Fibroblast of skin of right biceps (primary cell): ENCODE data around the gene WDR35.
"Not testable (repeated sequence)": the region's sequence is repeated elsewhere in the genome, so short reads cannot be mapped to it uniquely, and the experiment has no call there.

ENCODE experiments used
- DNase-seq: peaks from one replicate; pipeline ENCODE4 v3.0.0-alpha.2; 2013

The WDR35 gene

GRCh38 chr2:19933351-19933981, 56.4 kb downstream of the WDR35 start:
- peak; percentile 76 for DNase-seq

GRCh38 chr2:19932928-19933327, 57.0 kb downstream of the WDR35 start:
- no peak for DNase-seq

DNA sequence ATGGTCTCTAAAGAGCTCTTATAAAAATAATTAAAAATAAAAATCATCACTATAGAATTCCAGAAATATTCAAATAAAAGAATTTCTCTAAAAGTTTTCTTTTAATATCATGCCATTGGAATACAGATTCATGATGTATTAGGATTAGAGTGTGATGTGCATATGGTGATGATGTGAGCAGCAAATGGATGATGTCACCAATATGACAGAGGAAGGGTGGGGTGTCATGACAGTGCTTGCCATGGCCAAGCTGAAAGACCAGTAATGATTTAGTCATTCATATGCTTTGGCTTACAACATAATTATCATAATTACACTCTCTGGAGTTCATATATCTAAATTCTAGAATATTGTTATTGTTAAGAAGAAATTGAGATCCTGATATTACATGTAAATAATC, 60.7 kb downstream of the WDR35 start:
- DNase-seq: no peak

- not testable (repeated sequence) for DNase-seq
Measured at GRCh38 chr2:19927816-19928215, 62.1 kb downstream of the WDR35 start.

- not testable (repeated sequence) for DNase-seq
Measured at GRCh38 chr2:19924526-19924925, 65.4 kb downstream of the WDR35 start.

DNA sequence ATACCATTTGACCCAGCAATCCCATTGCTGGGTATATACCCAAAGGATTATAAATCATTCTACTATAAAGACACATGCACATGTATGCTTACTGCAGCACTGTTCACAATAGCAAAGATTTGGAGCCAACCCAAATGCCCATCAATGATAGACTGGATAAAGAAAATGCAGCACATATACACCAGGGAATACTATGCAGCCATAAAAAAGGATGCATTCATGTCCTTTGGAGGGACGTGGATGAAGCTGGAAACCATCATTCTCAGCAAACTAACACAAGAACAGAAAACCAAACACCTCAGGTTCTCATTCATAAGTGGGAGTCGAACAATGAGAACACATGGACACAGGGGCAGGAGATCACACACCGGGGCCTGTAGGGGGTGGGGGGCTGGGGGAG, 67.7 kb downstream of the WDR35 start:
- DNase-seq: not testable (repeated sequence)

DNA sequence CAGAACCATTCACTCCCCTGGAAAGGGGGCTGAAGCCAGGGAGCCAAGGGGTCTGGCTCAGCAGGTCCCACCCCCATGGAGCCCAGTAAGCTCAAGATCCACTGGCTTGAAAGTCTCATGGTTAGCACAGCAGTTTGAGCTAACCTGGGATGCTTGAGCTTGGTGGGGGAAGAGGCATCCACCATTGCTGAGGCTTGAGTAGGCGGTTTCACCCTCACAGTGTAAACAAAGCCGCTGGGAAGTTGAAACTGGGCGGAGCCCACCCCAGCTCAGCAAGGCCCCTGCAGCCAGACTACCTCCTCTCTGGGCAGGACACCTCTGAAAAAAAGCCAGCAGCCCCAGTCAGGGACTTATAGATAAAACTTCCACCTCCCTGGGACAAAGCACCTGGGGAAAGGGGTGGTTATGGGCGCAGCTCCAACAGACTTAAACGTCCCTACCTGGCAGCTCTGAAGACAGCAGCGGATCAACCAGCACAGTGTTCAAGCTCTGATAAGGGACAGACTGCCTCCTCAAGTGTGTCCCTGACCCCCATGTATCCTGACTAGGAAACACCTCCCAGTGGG, 73.4 kb downstream of the WDR35 start:
- no peak for DNase-seq

DNA sequence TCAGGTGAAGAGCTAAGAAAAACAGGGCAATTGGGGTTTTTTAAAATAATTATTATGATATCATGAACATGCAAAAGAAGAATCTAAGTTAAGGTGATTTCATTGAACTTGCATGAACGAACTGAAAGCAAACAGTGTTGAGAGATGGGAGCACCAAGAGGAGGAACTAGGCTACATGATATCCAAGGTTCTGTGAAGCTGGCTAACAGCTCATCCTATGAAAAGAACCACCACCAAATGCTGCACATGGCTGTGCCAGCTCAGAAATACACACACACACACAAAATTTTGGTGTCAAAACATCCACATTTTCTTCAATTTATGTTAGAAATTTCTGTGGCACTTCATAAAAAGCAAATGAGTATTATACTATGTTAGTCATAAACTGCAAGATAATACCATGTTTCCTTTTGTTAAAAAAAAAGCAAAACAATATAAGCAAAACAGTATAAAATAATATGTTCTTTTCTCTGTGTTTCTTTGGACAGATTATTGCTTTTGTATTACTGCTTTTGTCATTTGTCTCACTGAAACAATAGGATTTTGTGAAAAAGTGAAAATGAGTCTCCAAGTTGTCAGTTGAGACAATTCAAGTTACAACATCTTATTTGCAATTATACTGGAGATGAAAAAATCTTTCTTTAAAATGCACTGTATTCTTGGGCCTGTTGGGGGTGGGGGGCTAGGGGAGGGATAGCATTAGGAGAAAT, 75.5 kb downstream of the WDR35 start:
- DNase-seq: no peak

DNA sequence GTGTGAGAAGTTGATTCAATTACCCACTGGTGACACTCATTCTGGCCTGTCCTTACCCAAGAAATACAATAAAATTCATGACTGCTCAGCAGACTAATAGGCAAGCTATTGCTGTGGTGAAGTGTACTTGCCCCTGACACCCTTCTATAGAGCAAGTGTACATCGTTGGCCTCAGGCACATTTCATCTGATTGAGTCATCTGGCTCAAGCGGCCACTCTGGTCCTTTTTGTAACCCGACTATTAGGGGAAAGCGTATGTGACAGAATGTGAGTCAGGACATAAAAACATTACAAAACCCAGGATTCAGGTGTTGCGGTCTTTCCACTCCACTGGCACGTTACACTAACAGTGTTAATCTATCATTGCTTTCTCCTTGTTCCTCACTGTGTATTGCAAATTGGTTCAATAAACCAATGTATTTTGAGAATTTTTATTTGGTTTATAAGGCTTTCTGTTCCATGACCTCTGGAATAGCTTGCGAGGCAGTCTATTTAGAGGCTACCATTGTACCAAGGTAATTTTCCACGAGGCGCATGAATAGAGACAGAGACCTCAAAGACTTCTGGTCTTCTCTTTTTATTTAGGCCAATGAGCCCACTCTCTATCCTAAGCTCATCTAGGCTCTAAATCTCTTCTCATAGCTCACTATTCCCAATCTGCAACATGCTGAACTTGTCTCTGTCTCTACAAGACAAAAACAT, 77.9 kb downstream of the WDR35 start:
- peak; percentile 72 for DNase-seq

DNA sequence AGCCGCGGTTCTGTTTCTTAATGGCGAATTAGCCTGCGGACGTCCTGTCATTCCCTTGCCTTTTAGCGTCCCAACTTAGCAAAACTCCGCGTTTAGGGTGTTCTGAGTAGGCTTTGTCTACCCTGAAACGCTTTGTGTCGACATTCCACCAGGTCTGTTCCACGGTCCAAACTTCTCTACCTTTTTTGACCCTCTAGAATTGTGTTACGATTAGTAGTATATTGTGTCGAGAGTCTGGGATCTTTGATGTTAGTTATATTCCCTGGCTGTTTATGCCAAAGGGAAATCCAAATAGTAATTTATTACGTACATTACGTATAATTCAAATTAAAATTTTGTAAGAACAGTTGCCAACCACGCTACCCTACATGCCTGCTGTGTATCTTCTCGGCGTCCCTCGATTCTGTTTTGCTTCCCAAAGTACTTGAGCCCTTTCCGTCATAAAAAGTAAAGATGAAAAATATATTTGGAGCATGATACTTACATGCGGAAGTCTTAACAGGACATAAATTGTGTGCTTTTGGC, 87.6 kb downstream of the WDR35 start:
- no peak for DNase-seq

DNA sequence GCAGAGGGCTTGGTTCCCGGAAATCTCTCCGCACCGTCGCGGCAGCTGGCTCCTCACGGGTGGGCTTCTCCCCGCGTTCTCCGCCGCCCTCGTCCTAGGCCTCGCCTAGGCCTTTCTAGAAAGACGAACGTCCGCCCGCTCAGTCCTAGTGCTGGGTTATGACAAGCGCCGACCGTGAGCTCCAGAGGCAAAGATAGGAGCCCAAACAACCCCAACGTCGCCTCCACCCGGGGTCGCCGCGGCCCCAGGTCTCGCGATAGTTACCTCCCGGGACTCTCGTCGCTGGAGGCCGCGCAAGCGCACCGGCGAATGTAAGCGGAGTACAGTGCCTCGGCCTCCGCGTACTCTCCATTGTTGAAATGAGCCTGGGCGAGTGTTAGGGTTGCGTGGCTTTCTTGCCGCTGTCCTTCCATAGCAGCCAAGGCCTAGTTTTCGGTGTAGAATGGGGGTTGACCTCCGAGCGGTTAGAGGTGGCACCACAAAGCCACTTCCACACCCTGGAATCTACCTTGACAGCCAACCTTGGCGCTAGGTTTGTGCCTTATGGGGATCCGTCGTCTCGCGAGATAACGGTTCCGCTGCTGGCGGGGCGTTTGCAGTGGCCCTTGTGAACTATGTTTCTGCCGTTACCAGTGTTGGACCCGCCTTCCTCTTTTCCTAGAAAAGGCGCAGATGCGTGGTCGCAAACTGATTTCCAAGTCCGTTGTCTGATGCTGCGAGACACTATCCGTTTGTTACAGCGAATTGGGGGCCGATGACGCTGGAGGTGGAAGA, 88.3 kb downstream of the WDR35 start, which contains the start of gene TTC32:
Gene TTC32, minus strand, starts transcription at position 542 of the 774 bp plus-strand sequence. Its CDS starts 129 bp downstream, at position 413.
- peak; percentile 95 for DNase-seq

- peak; percentile 5 for DNase-seq
Measured at GRCh38 chr2:19900931-19901441, 88.9 kb downstream of the WDR35 start.

- peak; percentile 4 for DNase-seq
Measured at GRCh38 chr2:19899985-19900930, 89.6 kb downstream of the WDR35 start.

- no peak for DNase-seq
Measured at GRCh38 chr2:19898592-19899329, 91.1 kb downstream of the WDR35 start.

DNA sequence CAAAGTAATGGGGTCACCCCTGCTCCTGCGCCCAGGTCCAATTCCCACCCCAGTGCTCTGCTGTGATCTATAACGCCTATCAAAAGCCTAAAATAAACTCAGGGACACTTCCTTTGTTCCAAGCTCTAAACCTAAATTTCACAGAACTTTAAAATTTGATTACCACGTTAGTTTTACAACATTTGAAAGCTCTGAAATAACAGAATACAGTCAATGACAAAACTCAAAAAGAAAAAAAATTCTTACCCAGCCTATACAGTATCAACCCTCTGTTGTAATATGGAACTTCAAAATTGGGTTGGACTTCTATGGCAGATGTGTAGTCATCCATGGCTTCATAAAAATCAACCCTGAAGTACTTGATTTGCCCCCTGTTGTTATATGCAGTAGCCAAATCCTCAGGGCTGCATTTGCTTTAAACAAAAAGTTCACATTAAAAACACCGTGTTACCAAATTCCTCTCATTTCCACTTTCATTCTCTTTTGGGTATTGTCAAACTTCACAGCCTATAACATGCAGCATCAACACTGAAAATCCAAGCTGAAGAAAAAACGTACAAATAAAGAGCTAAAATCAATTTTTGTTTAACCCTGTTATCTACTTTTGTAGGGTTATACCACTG, 92.2 kb downstream of the WDR35 start:
- no peak for DNase-seq

DNA sequence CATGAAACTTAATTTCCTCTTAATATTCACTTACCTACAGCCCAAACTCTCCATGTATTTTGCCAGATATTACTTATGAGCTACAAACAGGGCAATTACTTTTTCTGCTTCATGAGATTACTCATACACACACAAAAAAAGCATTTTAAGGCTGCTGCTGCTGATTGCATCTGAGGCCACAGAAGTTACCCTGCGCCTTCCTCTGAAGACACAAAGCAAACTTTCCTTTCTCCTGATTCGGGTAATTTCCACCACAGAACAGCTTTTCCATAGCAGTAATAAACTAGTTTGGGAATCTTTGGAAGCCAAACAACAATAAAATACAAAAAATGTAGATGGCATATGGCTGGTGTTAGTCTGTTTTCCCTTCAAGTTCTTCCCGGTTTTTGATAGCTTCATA, 94.4 kb downstream of the WDR35 start:
- no peak for DNase-seq

GRCh38 chr2:19894134-19894792, 95.6 kb downstream of the WDR35 start:
- DNase-seq: no peak

DNA sequence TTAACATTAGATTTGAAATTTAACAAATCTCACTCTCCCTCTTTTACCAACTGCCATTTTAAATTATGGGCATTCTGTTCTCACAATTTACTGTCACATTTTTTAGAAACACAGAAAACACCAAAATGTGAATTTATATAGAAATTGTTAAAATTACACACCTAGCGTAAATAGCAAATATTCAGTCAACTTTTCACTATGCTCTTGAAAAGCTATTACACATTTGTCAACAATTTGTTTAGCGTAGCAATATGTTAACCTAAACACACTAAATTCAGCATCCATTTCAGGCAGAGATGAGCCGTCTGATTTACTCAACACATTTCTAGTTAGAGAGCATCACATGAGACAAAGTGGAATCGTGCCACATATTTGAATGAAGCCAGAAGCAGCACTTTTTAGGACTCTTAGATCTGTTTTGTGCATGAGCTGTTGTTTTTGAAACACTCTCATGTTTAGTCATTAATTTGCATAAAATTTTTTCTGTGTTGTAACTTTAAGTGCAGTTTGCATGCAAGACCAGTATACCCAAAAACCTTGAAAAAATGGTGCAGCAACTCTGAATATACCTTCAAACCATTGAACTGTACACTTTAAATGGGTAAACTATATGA, 96.3 kb downstream of the WDR35 start:
- no peak for DNase-seq

DNA sequence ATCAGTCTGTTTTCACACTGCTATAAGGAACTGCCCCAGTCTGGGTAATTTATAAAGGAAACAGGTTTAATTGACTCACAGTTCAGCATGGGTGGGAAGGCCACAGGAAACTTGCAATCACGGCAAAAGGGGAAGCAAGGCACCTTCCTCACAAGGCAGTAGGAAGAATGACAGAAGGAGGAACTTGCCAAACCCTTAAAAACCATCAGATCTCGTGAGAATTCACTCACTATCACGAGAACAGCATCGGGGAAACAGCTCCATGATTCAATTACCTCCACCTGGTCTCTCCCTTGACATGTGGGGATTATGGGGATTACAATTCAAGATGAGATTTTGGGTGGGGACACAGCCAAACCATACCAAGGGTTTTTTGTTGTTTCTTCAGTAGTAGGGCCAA, 97.9 kb downstream of the WDR35 start:
- not testable (repeated sequence) for DNase-seq
